Neural cell (in vitro differentiated cells): ENCODE results near the gene RAB39B. TPM values are rescaled to one million over a fixed set of nuclear protein-coding genes. Genes with fewer than 3 reads are reported as not detected.
"Not testable (repeated sequence)": the region's sequence is repeated elsewhere in the genome, so short reads cannot be mapped to it uniquely, and the experiment has no call there.

ENCODE experiments used
- H2AFZ ChIP-seq: fragments of 200-600, 300-800 bp; sonication (generic), shearing (Covaris generic); 2 replicates; pipeline ENCODE4 v1.6.0; 2014; ENCODE audit warnings: low read depth, mild to moderate bottlenecking, antibody characterized with exemption, low read length, moderate library complexity
- H3F3A ChIP-seq: fragments of 200-600 bp; shearing (Covaris generic); 2 replicates; pipeline ENCODE4 v1.6.1; 2016; ENCODE audit warnings: mild to moderate bottlenecking, moderate library complexity, mixed read lengths, antibody characterized with exemption, low read length; ENCODE audit not compliant: insufficient read depth, poor library complexity, severe bottlenecking
- H3K27ac ChIP-seq: fragments of 200-600, 300-800 bp; sonication (generic), shearing (Covaris generic); 2 replicates; pipeline ENCODE4 v1.5.1; 2014; ENCODE audit warnings: mild to moderate bottlenecking, low read length, moderate library complexity
- H3K27me3 ChIP-seq: fragments of 300-800, 200-600 bp; sonication (generic), shearing (Covaris generic); 2 replicates; pipeline ENCODE4 v1.6.0; 2014; ENCODE audit warnings: mild to moderate bottlenecking, low read depth, low read length, moderate library complexity; ENCODE audit not compliant: insufficient read depth
- H3K36me3 ChIP-seq: fragments of 300-800, 200-600 bp; sonication (generic), shearing (Covaris generic); 2 replicates; pipeline ENCODE4 v1.5.1; 2014; ENCODE audit warnings: mild to moderate bottlenecking, antibody characterized with exemption, low read length, moderate library complexity; ENCODE audit not compliant: insufficient read depth
- H3K4me2 ChIP-seq: fragments of 300-800, 200-600 bp; sonication (generic), shearing (Covaris generic); 2 replicates; pipeline ENCODE4 v1.6.0; 2014; ENCODE audit warnings: mild to moderate bottlenecking, low read length
- H3K4me3 ChIP-seq: fragments of 300-800, 200-600 bp; sonication (generic), shearing (Covaris generic); 2 replicates; pipeline ENCODE4 v1.5.1; 2014; ENCODE audit warnings: mild to moderate bottlenecking, low read length, moderate library complexity
- H3K79me2 ChIP-seq: fragments of 200-600 bp; shearing (Covaris generic); replicated peaks from 2 replicates; pipeline ENCODE4 v1.6.0; 2014; ENCODE audit warnings: mild to moderate bottlenecking, low read length, moderate library complexity; ENCODE audit not compliant: insufficient read depth
- H3K9ac ChIP-seq: fragments of 300-800, 200-600 bp; sonication (generic), shearing (Covaris generic); 2 replicates; pipeline ENCODE4 v1.6.1; 2016; ENCODE audit warnings: mild to moderate bottlenecking, low read length, mixed read lengths
- H3K9me2 ChIP-seq: fragments of 200-600 bp; shearing (Covaris generic); 2 replicates; pipeline ENCODE4 v1.6.1; 2016; ENCODE audit warnings: mild to moderate bottlenecking, low read length, mixed read lengths; ENCODE audit not compliant: insufficient read depth
- H3K9me3 ChIP-seq: fragments of 200-600, 300-800 bp; sonication (generic), shearing (Covaris generic); 2 replicates; pipeline ENCODE4 v1.6.1; 2016; ENCODE audit warnings: mild to moderate bottlenecking, mixed run types, low read length, moderate library complexity, mixed read lengths
- H4K20me1 ChIP-seq: fragments of 200-600 bp; shearing (Covaris generic); 2 replicates; pipeline ENCODE4 v1.6.1; 2016; ENCODE audit warnings: mild to moderate bottlenecking, mixed run types; ENCODE audit not compliant: insufficient read depth
- EP300 ChIP-seq: fragments of 450-650 bp; conservative IDR thresholded peaks from 2 replicates; pipeline ENCODE4 v1.6.1; 2014; ENCODE audit warnings: antibody characterized with exemption, mild to moderate bottlenecking, moderate library complexity; ENCODE audit not compliant: poor library complexity, severe bottlenecking
- EZH2 ChIP-seq: fragments of 200-600, 300-800 bp; shearing (Covaris generic), sonication (generic); IDR thresholded peaks from 2 replicates; pipeline ENCODE4 v1.6.1; 2014; ENCODE audit warnings: antibody characterized with exemption, low read length, borderline replicate concordance, mild to moderate bottlenecking; ENCODE audit not compliant: insufficient read depth, poor library complexity, severe bottlenecking
- MXI1 ChIP-seq: fragments of 450-650 bp; conservative IDR thresholded peaks from 2 replicates; pipeline ENCODE4 v1.6.1; 2014; ENCODE audit warnings: antibody characterized with exemption, mild to moderate bottlenecking; ENCODE audit not compliant: poor library complexity, severe bottlenecking
- POLR2AphosphoS5 ChIP-seq: IDR thresholded peaks from 2 replicates; pipeline ENCODE4 v1.6.1; 2012
- RAD21 ChIP-seq: fragments of 450-650 bp; conservative IDR thresholded peaks from 2 replicates; pipeline ENCODE4 v1.6.1; 2014; ENCODE audit warnings: antibody characterized with exemption, mild to moderate bottlenecking, moderate library complexity
- SMC3 ChIP-seq: fragments of 450-650 bp; conservative IDR thresholded peaks from 2 replicates; pipeline ENCODE4 v1.6.1; 2014; ENCODE audit warnings: antibody characterized with exemption, mild to moderate bottlenecking, moderate library complexity; ENCODE audit not compliant: poor library complexity
- TAF1 ChIP-seq: IDR thresholded peaks from 2 replicates; pipeline ENCODE4 v1.6.1; 2012; ENCODE audit warnings: low read depth
- polyA plus RNA-seq: library from polyadenylated mRNA; depleted of rRNA; stranded (reverse); fragments of >200 nt; gene quantifications from 2 replicates; pipeline ENCODE4 v1.2.3, GENCODE V29; 2014
- TF ChIP-seq, protein P1 (sequence below): fragments of 450-650 bp; IDR thresholded peaks from 2 replicates; pipeline ENCODE4 v1.5.1; 2014; ENCODE audit warnings: antibody characterized with exemption, mild to moderate bottlenecking, moderate library complexity; ENCODE audit not compliant: poor library complexity, severe bottlenecking
- TF ChIP-seq, protein P2 (sequence below): IDR thresholded peaks from 2 replicates; pipeline ENCODE4 v1.6.1; 2012; ENCODE audit warnings: borderline replicate concordance

RAB39B gene
- polyA plus RNA-seq, 1 donor from 2014 or later, result 27.4 TPM

DNA sequence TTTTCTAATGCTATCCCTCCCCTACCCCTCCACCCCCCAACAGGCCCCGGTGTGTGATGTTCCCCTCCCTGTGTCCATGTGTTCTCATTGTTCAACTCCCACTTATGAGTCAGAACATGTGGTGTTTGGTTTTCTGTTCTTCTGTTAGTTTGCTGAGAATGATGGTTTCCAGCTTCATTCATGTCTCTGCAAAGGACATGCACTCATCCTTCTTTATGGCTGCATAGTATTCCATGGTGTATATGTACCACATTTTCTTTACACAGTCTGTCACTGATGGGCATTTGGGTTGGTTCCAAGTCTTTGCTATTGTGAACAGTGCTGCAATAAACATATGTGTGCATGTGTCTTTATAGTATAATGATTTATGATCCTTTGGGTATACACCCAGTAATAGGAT lies 3.7 kb upstream of the RAB39B start:
- H3K4me3 ChIP-seq, H3K4me2 ChIP-seq, H3F3A ChIP-seq, H4K20me1 ChIP-seq, H3K9ac ChIP-seq, H3K36me3 ChIP-seq, H3K79me2 ChIP-seq, H3K9me2 ChIP-seq, H3K27me3 ChIP-seq, H3K9me3 ChIP-seq, H2AFZ ChIP-seq, H3K27ac ChIP-seq: not testable (repeated sequence)

DNA sequence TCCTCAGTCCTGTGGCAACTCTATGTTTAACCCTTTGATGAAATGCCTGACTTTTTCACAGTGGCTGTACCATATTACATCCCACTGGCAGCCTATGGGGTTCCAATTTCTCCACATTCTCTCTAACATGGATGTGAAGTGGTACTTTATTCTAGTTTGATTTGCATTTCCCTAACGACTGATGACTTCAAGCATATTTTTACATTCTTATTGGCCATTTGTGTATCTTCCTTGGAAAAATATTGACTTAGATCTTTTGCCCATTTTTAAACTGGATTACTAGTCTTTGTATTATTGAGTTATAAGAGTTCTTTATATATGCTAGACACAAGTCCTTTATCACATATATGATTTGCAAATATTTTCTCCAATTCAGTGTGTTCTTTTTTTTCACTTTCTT lies 2.1 kb upstream of the RAB39B start:
- H3K9ac ChIP-seq, result no peak overlapping the region
- no peaks in the 10 kb centered on the region for H3K9me2 ChIP-seq
- H3K27ac ChIP-seq, result no peak overlapping the region
- H3K27me3 ChIP-seq, result no peaks in the 10 kb centered on the region
- H3K4me3 ChIP-seq, result no peak overlapping the region
- no peaks in the 10 kb centered on the region for H4K20me1 ChIP-seq
- H3K79me2 ChIP-seq, result peaks cover 17% of the 10 kb centered on the region
- no peak overlapping the region for H3K4me2 ChIP-seq
- no peak for TF ChIP-seq TAF1
- H3K36me3 ChIP-seq, result no peaks in the 10 kb centered on the region
- H3F3A ChIP-seq, result no peaks in the 10 kb centered on the region
- H3K9me3 ChIP-seq, result no peaks in the 10 kb centered on the region
- H2AFZ ChIP-seq, result no peak overlapping the region

DNA sequence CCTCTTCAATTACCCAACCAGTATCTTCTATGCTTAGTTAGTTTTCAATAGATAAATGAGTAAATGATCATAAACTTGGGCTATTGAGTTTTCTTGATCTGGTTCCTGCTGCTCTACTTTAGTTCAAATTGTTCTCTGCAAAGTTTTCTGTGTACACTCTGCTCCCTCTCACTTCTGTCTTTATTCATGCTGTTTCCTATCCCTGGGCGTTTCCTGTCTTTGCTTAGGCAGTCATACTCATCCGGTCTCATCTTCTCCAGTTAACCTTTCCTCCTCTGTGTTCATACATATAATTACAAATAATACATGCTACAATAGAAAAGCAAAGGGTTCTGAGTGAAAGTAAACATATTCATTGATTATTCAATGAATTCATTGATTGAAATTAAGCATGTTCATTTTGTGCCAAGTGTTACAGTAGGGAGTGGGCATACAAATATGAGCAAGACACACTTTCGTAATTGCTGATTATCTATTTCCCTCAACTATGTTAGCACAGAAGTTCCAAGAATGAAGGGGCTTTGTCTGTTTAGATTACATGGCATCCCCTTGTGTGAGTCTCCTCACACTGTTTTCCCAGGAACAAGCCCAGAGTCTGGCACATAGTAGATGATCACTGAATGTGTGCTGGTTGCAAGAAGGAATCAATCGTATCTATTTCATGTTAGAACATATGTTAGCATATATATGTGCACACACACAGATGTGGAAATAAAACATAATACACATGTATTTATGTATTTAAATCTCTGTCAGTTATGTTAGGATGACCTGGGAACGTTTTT lies 1.1 kb downstream of the RAB39B start:
- H2AFZ ChIP-seq, result no peak overlapping the region
- no peaks in the 10 kb centered on the region for H3F3A ChIP-seq
- H3K27ac ChIP-seq, result peak overlapping the region; percentile 91
- H4K20me1 ChIP-seq, result no peaks in the 10 kb centered on the region
- no peaks in the 10 kb centered on the region for H3K9me2 ChIP-seq
- no peaks in the 10 kb centered on the region for H3K36me3 ChIP-seq
- no peak for TF ChIP-seq MXI1
- TF ChIP-seq, protein P1, sequence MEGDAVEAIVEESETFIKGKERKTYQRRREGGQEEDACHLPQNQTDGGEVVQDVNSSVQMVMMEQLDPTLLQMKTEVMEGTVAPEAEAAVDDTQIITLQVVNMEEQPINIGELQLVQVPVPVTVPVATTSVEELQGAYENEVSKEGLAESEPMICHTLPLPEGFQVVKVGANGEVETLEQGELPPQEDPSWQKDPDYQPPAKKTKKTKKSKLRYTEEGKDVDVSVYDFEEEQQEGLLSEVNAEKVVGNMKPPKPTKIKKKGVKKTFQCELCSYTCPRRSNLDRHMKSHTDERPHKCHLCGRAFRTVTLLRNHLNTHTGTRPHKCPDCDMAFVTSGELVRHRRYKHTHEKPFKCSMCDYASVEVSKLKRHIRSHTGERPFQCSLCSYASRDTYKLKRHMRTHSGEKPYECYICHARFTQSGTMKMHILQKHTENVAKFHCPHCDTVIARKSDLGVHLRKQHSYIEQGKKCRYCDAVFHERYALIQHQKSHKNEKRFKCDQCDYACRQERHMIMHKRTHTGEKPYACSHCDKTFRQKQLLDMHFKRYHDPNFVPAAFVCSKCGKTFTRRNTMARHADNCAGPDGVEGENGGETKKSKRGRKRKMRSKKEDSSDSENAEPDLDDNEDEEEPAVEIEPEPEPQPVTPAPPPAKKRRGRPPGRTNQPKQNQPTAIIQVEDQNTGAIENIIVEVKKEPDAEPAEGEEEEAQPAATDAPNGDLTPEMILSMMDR, result no peak
- no peaks in the 10 kb centered on the region for H3K27me3 ChIP-seq
- H3K79me2 ChIP-seq, result peaks cover 17% of the 10 kb centered on the region
- H3K9me3 ChIP-seq, result no peaks in the 10 kb centered on the region
- peak overlapping the region; percentile 51 for H3K4me2 ChIP-seq
- H3K9ac ChIP-seq, result peak overlapping the region; percentile 94
- peak overlapping the region; percentile 88 for H3K4me3 ChIP-seq

DNA sequence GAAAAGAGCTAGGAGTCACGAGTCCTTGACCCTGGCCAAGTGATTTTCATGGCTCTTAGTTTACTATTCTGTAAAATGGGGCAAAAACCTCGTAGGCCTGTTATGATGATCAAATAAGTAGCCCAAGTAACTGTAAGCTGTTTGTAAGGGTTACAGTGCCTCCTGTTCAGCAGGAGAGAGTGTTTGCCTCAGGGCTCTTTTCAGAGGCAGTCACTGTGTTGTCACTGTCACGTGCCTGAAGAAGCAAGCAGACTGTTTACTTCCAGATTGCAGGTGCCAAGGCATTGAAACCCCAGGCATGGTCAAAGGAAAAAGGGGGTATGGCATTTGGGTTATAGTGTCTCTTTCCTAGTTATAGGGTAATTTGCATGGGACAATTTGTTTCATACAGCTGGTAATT lies 4.5 kb downstream of the RAB39B start:
- TF ChIP-seq POLR2AphosphoS5 (no peak), RAD21 (no peak), EP300 (no peak), MXI1 (no peak), TAF1 (no peak), SMC3 (no peak), EZH2 (no peak)
- TF ChIP-seq, protein P1, result no peak
- TF ChIP-seq, protein P2, sequence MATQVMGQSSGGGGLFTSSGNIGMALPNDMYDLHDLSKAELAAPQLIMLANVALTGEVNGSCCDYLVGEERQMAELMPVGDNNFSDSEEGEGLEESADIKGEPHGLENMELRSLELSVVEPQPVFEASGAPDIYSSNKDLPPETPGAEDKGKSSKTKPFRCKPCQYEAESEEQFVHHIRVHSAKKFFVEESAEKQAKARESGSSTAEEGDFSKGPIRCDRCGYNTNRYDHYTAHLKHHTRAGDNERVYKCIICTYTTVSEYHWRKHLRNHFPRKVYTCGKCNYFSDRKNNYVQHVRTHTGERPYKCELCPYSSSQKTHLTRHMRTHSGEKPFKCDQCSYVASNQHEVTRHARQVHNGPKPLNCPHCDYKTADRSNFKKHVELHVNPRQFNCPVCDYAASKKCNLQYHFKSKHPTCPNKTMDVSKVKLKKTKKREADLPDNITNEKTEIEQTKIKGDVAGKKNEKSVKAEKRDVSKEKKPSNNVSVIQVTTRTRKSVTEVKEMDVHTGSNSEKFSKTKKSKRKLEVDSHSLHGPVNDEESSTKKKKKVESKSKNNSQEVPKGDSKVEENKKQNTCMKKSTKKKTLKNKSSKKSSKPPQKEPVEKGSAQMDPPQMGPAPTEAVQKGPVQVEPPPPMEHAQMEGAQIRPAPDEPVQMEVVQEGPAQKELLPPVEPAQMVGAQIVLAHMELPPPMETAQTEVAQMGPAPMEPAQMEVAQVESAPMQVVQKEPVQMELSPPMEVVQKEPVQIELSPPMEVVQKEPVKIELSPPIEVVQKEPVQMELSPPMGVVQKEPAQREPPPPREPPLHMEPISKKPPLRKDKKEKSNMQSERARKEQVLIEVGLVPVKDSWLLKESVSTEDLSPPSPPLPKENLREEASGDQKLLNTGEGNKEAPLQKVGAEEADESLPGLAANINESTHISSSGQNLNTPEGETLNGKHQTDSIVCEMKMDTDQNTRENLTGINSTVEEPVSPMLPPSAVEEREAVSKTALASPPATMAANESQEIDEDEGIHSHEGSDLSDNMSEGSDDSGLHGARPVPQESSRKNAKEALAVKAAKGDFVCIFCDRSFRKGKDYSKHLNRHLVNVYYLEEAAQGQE, result no peak
- no peaks in the 10 kb centered on the region for H3F3A ChIP-seq
- H3K27ac ChIP-seq, result no peak overlapping the region
- no peaks in the 10 kb centered on the region for H3K27me3 ChIP-seq
- no peaks in the 10 kb centered on the region for H3K9me2 ChIP-seq
- no peak overlapping the region for H3K4me3 ChIP-seq
- no peaks in the 10 kb centered on the region for H3K9me3 ChIP-seq
- H4K20me1 ChIP-seq, result no peaks in the 10 kb centered on the region
- H3K79me2 ChIP-seq, result peaks cover 17% of the 10 kb centered on the region
- no peak overlapping the region for H3K4me2 ChIP-seq
- H3K9ac ChIP-seq, result no peak overlapping the region
- no peak overlapping the region for H2AFZ ChIP-seq
- H3K36me3 ChIP-seq, result no peaks in the 10 kb centered on the region
